Fibroblast of mammary gland (primary cell): ENCODE measurements around the gene CPT1A.

Experiments
- DNase-seq: peaks from one replicate; pipeline ENCODE4 v3.0.0-alpha.2; 2010; ENCODE audit warnings: low read depth
- H3K4me3 ChIP-seq: 2 replicates; pipeline ENCODE4 v1.5.1; 2011; ENCODE audit warnings: low read depth, mild to moderate bottlenecking, low read length, moderate library complexity; ENCODE audit not compliant: control insufficient read depth
- TF ChIP-seq, protein P1 (sequence below): conservative IDR thresholded peaks from 2 replicates; pipeline ENCODE4 v1.5.1; 2011; ENCODE audit warnings: low read depth, low read length, inconsistent platforms; ENCODE audit not compliant: control insufficient read depth, insufficient read depth

Gene CPT1A

DNA sequence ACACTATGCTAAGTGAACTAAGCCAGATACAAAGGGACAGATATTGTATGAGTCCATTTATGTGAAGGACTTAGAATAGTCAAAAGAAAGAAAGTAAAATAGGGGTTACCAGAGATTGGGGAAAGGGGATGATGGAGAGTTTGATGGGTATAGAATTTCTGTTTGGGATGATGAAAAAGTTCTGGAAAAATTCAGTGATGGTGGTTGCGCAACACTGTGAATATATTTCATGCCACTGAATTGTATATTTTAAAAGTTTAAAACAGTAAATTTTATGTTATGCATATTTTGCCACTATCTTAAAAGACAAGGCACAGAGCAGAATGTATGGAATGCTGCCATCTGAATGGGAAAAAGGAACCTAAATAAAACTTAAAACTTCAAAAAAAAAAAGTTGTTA is 119.6 kb downstream of the CPT1A start:
- TF ChIP-seq, protein P1, sequence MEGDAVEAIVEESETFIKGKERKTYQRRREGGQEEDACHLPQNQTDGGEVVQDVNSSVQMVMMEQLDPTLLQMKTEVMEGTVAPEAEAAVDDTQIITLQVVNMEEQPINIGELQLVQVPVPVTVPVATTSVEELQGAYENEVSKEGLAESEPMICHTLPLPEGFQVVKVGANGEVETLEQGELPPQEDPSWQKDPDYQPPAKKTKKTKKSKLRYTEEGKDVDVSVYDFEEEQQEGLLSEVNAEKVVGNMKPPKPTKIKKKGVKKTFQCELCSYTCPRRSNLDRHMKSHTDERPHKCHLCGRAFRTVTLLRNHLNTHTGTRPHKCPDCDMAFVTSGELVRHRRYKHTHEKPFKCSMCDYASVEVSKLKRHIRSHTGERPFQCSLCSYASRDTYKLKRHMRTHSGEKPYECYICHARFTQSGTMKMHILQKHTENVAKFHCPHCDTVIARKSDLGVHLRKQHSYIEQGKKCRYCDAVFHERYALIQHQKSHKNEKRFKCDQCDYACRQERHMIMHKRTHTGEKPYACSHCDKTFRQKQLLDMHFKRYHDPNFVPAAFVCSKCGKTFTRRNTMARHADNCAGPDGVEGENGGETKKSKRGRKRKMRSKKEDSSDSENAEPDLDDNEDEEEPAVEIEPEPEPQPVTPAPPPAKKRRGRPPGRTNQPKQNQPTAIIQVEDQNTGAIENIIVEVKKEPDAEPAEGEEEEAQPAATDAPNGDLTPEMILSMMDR = no peak
- no peak overlapping the region for H3K4me3 ChIP-seq

GRCh38 chr11:68721075-68721474 is 120.6 kb downstream of the CPT1A start:
- TF ChIP-seq, protein P1 = no peak
- H3K4me3 ChIP-seq = no peak overlapping the region
- DNase-seq = no peak

More for the DNA sequence above, 119.6 kb downstream of the CPT1A start:
- DNase-seq = no peak

DNA sequence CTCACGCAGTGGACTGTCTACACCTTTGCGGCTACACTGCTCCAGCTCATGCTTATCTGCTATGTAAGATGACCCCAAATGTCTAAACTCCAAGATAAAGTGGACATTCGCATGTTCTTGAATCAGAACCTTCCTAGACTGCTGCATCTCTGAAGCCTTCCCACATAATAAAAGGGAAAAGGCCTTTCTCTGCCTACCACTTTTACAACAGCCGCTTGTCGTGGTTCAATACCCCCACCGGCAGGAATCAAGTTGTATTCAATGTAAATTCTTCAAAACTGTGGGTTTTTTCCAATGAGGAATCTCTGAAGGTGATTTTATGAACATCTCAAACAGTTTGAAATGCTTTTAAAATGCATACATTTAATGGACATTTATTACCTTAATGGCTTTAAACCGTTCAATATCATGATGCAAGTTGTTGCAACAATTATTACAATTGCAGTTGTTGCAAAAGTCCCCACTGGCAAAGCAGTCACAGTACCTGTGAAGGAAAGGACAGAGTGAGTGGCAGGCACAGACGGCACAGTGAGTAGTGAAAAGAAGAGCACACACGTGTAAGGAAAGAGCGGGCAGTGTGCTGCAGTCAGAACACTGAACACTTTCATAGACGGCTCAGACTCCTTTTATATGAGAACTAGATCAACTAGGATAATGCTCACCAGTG is 126.1 kb downstream of the CPT1A start:
- H3K4me3 ChIP-seq = no peak overlapping the region
- no peak for DNase-seq
- TF ChIP-seq, protein P1 = no peak

GRCh38 chr11:68714060-68714856 is 127.5 kb downstream of the CPT1A start:
- TF ChIP-seq, protein P1 = no peak
- no peak overlapping the region for H3K4me3 ChIP-seq
- DNase-seq = no peak

- DNase-seq = no peak
- no peak overlapping the region for H3K4me3 ChIP-seq
- TF ChIP-seq, protein P1 = no peak
These were observed 130.6 kb downstream of the CPT1A start for GRCh38 chr11:68711114-68711513.

DNA sequence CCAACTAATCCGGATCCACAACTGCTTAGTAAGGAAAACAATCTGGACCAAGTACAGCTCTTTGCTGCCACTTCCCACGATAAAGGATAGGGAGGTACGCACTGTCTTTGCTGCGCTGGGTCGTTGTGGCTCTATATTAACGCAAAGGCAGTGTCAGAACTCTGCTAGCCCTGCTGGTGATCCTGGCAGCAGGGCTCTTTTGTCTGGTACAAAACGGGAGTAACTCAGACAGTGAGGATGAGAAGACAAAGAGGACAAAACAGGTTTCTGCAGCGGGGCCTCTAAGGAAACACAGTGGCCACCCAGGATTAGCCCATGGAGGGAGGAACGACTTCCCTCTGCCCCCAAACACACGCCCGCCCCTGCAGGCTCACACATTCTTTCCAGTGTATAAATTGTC is 131.3 kb downstream of the CPT1A start:
- TF ChIP-seq, protein P1 = no peak
- no peak for DNase-seq
- H3K4me3 ChIP-seq = no peak overlapping the region
